Vagina (tissue), 2 donors: ENCODE measurements around the gene MYDGF. TPM values are rescaled to one million over a fixed set of nuclear protein-coding genes. Genes with fewer than 3 reads are reported as not detected.

Source experiments
- DNase-seq, 2 donors: peaks; one replicate each; pipeline ENCODE4 v3.0.0-alpha.2; 2017; ENCODE audit errors: extremely low spot score in 2 of 2
- H3K27ac ChIP-seq: fragments of 200-600 bp; sonication (generic); one replicate; pipeline ENCODE4 v1.5.1; 2019
- H3K27me3 ChIP-seq: fragments of 200-600 bp; sonication (generic); one replicate; pipeline ENCODE4 v1.5.1; 2019
- H3K36me3 ChIP-seq, 2 donors: fragments of 200-600 bp; sonication (generic); one replicate each; pipeline ENCODE4 v1.5.1; 2017 to 2019
- H3K4me1 ChIP-seq: fragments of 200-600 bp; sonication (generic); one replicate; pipeline ENCODE4 v1.5.1; 2019
- H3K4me3 ChIP-seq, 2 donors: fragments of 200-600 bp; sonication (generic); 1 replicate in 1 of 2; 2 replicates in 1 of 2; pipeline ENCODE4 v1.5.1; 2016 to 2019
- H3K9me3 ChIP-seq: fragments of 200-600 bp; sonication (generic); one replicate; pipeline ENCODE4 v1.5.1; 2019
- POLR2A ChIP-seq, 2 donors: fragments of 450-650 bp; IDR thresholded peaks; one replicate each; pipeline ENCODE4 v1.6.1; 2017; ENCODE audit warnings: antibody characterized with exemption in 2 of 2, mild to moderate bottlenecking in 2 of 2, moderate library complexity in 2 of 2
- POLR2AphosphoS5 ChIP-seq, 2 donors: sonication (generic); formaldehyde crosslinking; IDR thresholded peaks; one replicate each; pipeline ENCODE4 v1.9.0; 2017; ENCODE audit warnings: antibody characterized with exemption in 2 of 2, mild to moderate bottlenecking in 2 of 2, low read depth in 1 of 2; ENCODE audit not compliant: insufficient read depth in 1 of 2
- intact Hi-C: fragments of 100-400 bp; cut with DNase I; formaldehyde crosslinking; loops from one replicate; pipeline ENCODE4 v1.15.1; 2023
- total RNA-seq: library from RNA; depleted of rRNA; stranded (reverse); fragments of >200 nt; gene quantifications from one replicate; pipeline ENCODE4 v1.2.3, GENCODE V29; 2016
- TF ChIP-seq, protein P1 (sequence below), 3 experiments: fragments of 450-650 bp in 2 of 3; fragments of 200-600 bp in 1 of 3; sonication (generic) in 1 of 3; IDR thresholded peaks; one replicate each; pipeline ENCODE4 v1.5.1; 2017 to 2019; ENCODE audit warnings: antibody characterized with exemption in 3 of 3, mild to moderate bottlenecking in 2 of 3, moderate library complexity in 2 of 3

The MYDGF gene
- total RNA-seq, 1 donor from 2014 or later: 33.4 TPM

DNA sequence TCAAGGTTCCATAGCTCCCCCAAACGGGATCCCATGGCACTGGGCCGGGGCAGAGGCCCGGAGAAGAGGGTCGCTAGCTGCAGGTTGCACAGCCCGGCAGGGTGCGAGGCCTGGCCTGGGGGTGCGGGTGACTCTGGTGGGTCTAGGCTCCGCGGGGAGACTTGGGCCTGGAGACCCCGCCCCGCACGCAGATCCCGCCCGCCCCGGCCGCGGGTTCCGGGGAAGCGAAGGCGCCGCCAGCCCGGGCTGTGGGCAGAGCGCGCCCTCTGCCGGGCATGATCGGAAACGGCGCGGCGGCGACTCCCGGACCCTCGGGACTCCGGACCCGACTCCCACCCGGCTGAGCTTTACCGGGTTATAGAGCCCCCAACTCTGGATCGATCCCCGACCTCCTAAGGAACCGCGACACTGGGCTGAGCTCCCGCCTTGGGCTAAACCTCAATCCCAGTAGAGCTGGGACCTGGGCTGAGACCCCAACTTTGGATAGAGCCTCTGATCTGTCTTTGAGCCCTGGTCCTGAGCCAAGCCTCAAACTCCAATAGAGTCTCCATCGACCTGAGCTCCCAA is 33.9 kb downstream of the MYDGF start:
- DNase-seq: no peak
- Histone ChIP-seq H3K36me3 (no peaks in the 10 kb centered on the region), H3K9me3 (no peaks in the 10 kb centered on the region), H3K4me3 (peak overlapping the region; percentile 43), H3K27me3 (no peaks in the 10 kb centered on the region), H3K4me1 (peaks cover 46% of the 10 kb centered on the region), H3K27ac (no peak overlapping the region)
- no peak for TF ChIP-seq POLR2AphosphoS5 (IDR thresholded peaks at IDR 0.05; ENCODE audit: insufficient read depth in 1 of 2, low read depth in 1 of 2)
- TF ChIP-seq, protein P1, sequence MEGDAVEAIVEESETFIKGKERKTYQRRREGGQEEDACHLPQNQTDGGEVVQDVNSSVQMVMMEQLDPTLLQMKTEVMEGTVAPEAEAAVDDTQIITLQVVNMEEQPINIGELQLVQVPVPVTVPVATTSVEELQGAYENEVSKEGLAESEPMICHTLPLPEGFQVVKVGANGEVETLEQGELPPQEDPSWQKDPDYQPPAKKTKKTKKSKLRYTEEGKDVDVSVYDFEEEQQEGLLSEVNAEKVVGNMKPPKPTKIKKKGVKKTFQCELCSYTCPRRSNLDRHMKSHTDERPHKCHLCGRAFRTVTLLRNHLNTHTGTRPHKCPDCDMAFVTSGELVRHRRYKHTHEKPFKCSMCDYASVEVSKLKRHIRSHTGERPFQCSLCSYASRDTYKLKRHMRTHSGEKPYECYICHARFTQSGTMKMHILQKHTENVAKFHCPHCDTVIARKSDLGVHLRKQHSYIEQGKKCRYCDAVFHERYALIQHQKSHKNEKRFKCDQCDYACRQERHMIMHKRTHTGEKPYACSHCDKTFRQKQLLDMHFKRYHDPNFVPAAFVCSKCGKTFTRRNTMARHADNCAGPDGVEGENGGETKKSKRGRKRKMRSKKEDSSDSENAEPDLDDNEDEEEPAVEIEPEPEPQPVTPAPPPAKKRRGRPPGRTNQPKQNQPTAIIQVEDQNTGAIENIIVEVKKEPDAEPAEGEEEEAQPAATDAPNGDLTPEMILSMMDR (IDR thresholded peaks at IDR 0.05): peak; percentile 50 to 92 (median 74)
- intact Hi-C loops: loop anchor here (5.0 kb wide), 1 partner anchor 59 kb away; no protein-coding TSS in a partner anchor

DNA sequence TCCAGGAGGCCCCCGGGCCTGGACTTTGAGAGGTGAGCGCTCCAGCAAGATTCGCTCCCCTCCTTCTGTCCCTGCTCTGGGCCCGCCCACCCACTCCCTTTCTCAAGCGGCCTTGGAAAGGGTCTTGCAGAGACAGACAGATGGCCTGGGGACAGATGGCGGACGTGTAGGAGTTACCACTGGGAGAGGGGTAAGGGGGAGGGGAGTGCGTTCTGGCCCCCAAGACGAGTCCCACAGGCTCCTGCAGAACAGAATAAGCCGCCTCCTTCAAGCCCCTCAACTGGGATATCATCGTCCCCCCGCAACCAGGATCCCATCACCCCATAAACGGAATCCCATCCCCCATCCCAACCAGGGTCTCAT is 34.4 kb downstream of the MYDGF start:
- no peaks in the 10 kb centered on the region for H3K36me3 ChIP-seq
- H3K9me3 ChIP-seq: no peaks in the 10 kb centered on the region
- peaks cover 41% of the 10 kb centered on the region for H3K4me1 ChIP-seq
- intact Hi-C loops: loop anchor here (5.0 kb wide), 1 partner anchor 58 kb away; no protein-coding TSS in a partner anchor
- no peak for TF ChIP-seq POLR2A (IDR thresholded peaks at IDR 0.05)
- TF ChIP-seq POLR2AphosphoS5 (IDR thresholded peaks at IDR 0.05; ENCODE audit: insufficient read depth in 1 of 2, low read depth in 1 of 2): no peak
- TF ChIP-seq, protein P1 (IDR thresholded peaks at IDR 0.05): no peak
- H3K27me3 ChIP-seq: no peaks in the 10 kb centered on the region
- H3K27ac ChIP-seq: no peak overlapping the region
- no peak for DNase-seq
- H3K4me3 ChIP-seq: peak overlapping the region; percentile 43

DNA sequence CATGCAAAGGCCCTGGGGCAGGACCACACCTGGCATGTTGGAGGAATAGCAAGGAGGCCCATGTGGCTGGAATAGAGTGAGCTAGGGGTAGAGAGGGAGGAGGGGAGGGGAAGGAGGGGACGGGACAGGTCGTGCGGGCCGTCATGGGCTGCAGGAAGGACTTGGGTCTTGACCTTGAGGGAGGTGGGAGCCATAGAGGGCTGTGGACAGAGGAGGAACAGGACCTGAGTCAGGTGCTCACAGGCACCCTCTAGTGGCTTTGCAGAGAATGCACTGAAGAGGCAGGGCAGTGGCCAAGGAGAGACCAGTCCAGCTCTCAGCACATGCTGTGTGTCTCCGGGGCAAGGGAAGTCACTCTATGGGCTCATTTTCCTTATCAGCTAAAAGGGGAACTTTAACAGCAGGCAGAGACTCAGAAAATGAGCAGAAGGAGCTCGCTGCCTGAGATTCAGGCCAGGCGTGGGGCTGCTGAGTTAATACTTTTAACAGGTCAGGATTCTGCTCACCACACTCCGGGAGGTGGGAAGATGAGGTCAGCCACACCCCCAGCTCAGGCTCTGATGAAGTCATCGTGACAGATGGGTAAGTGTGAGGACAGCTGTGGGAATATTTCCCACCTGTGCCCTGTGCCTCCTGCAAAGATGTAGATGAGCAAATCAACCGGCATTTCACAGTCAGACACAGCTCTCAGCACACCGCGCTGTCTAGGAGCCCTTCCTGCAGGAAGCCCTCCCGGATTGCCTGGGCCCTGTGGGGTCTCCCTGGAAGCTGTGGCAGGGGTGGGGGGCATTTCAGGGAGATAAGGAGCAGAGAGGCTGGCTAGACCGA is 36.8 kb downstream of the MYDGF start:
- TF ChIP-seq, protein P1 (IDR thresholded peaks at IDR 0.05): peak in 1 of 3 experiments; percentile 61
- no peak for TF ChIP-seq POLR2AphosphoS5 (IDR thresholded peaks at IDR 0.05; ENCODE audit: insufficient read depth in 1 of 2, low read depth in 1 of 2)
- intact Hi-C loops: no loop called here
- H3K27ac ChIP-seq: no peak overlapping the region

DNA sequence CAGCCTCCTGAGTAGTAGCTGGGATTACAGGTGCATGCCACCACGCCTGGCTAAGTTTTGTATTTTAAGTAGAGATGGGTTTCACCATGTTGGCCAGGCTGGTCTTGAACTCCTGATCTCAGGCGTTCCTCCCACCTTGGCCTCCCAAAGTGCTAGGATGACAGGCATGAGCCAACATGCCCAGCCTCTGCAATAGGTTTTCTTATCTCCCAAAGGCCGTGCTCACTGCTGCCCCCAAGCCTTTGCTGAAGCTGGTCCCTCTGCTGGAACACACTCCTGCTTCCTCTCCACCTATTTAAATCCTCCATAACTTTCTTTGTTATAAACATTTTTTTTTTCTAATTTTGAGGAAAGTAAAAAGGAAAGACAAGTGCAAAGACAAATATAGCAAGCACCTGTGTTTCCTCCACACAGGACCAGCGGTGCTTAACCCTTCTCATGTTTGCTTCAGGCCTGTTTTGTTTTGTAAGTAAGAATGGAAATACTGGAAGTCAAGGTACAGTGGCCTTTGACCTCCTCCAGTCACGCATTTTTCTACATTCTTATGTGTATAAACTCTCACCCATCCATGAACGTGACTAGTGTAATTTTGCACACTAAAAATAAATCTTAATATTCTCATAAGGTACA is 45.3 kb downstream of the MYDGF start:
- H3K27me3 ChIP-seq: no peaks in the 10 kb centered on the region
- H3K4me1 ChIP-seq: no peaks in the 10 kb centered on the region
- intact Hi-C loops: no loop called here
- TF ChIP-seq, protein P1 (IDR thresholded peaks at IDR 0.05): no peak
- no peak for TF ChIP-seq POLR2A (IDR thresholded peaks at IDR 0.05)
- no peak for TF ChIP-seq POLR2AphosphoS5 (IDR thresholded peaks at IDR 0.05; ENCODE audit: insufficient read depth in 1 of 2, low read depth in 1 of 2)
- no peaks in the 10 kb centered on the region for H3K9me3 ChIP-seq
- no peak overlapping the region for H3K27ac ChIP-seq
- no peak for DNase-seq
- no peak overlapping the region for H3K4me3 ChIP-seq
- no peaks in the 10 kb centered on the region for H3K36me3 ChIP-seq

More for the DNA sequence above, 36.8 kb downstream of the MYDGF start:
- no peaks in the 10 kb centered on the region for H3K9me3 ChIP-seq
- peaks cover 22% of the 10 kb centered on the region for H3K4me1 ChIP-seq
- no peak overlapping the region for H3K4me3 ChIP-seq
- no peak for DNase-seq
- no peaks in the 10 kb centered on the region for H3K27me3 ChIP-seq
- H3K36me3 ChIP-seq: no peaks in the 10 kb centered on the region
